MCF 10A (cell line): ENCODE results near the gene MLH3. TPM values are rescaled to one million over a fixed set of nuclear protein-coding genes. Genes with fewer than 3 reads are reported as not detected.

Source experiments
- BruUV-seq: library from RNA; stranded (reverse); fragments of 400-500 nt; replicated peaks from 2 replicates; lab custom pipeline; 2021; lab: Mats Ljungman, UMichigan
- CTCF ChIA-PET: fragments of 300-600 bp; sonication (Branson Sonifier 250); formaldehyde crosslinking; extraction: SDS; loops from one replicate; lab custom pipeline; 2021; ENCODE audit warnings: antibody characterized with exemption, inconsistent platforms; lab: Yijun Ruan, JAX
- POLR2A ChIA-PET: fragments of 300-600, 350-650 bp; sonication (Branson Sonifier 250); formaldehyde crosslinking; extraction: SDS; loops from one replicate; lab custom pipeline; 2020; ENCODE audit warnings: antibody characterized with exemption, inconsistent platforms; lab: Yijun Ruan, JAX
- DNase-seq: peaks from one replicate; pipeline ENCODE4 v3.0.0-alpha.2; 2018; ENCODE audit not compliant: unreplicated experiment
- H3K27ac Mint-ChIP-seq: one replicate; pipeline ENCODE4 v1.8.0; 2022; ENCODE audit warnings: mild to moderate bottlenecking, low read depth, mixed read lengths; ENCODE audit not compliant: unreplicated experiment
- H3K27me3 Mint-ChIP-seq: one replicate; pipeline ENCODE4 v1.8.0; 2022; ENCODE audit warnings: mixed read lengths; ENCODE audit not compliant: insufficient read depth, unreplicated experiment
- H3K36me3 Mint-ChIP-seq: one replicate; pipeline ENCODE4 v1.8.0; 2022; ENCODE audit warnings: mild to moderate bottlenecking, moderate library complexity, mixed read lengths; ENCODE audit not compliant: insufficient read depth, unreplicated experiment
- H3K4me1 Mint-ChIP-seq: one replicate; pipeline ENCODE4 v1.8.0; 2022; ENCODE audit warnings: mixed read lengths; ENCODE audit not compliant: insufficient read depth, unreplicated experiment
- H3K4me3 Mint-ChIP-seq: one replicate; pipeline ENCODE4 v1.8.0; 2022; ENCODE audit warnings: mild to moderate bottlenecking, moderate library complexity, mixed read lengths; ENCODE audit not compliant: unreplicated experiment
- H3K9me3 Mint-ChIP-seq: one replicate; pipeline ENCODE4 v1.8.0; 2022; ENCODE audit warnings: mixed read lengths; ENCODE audit not compliant: unreplicated experiment
- intact Hi-C: fragments of 100-400 bp; cut with micrococcal nuclease; formaldehyde crosslinking; loops from 2 replicates; pipeline ENCODE4 v1.14.1; 2022
- total RNA-seq: library from RNA; stranded (reverse); gene quantifications from 2 replicates; pipeline ENCODE4 v1.2.3, GENCODE V29; 2022
- TF ChIP-seq, protein P1 (sequence below): fragments of 200-600 bp; IDR thresholded peaks from one replicate; pipeline ENCODE4 v1.8.0; 2022; ENCODE audit warnings: antibody characterized with exemption, mild to moderate bottlenecking; ENCODE audit not compliant: unreplicated experiment

MLH3 gene
- total RNA-seq, 1 experiment from 2014 or later: 28.2 TPM

DNA sequence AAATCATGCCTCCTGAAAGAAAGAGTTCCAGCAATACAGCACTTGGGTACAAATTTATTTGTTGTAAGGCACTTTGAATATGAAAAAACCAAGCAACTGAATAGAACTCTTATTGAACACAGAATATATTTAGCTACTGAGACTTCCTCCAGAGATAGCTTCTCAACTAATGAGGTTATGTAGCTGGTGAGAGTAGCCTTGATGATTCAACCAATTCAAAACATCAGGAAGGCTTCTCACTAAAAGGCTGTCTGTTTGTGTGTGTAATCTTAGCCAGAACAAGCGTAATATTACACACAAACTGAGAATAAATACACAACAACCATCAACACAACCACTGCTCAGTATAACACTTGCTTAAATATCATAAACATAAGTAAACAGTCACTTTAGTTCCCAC is 28.2 kb downstream of the MLH3 start:
- DNase-seq: no peak
- TF ChIP-seq, protein P1, sequence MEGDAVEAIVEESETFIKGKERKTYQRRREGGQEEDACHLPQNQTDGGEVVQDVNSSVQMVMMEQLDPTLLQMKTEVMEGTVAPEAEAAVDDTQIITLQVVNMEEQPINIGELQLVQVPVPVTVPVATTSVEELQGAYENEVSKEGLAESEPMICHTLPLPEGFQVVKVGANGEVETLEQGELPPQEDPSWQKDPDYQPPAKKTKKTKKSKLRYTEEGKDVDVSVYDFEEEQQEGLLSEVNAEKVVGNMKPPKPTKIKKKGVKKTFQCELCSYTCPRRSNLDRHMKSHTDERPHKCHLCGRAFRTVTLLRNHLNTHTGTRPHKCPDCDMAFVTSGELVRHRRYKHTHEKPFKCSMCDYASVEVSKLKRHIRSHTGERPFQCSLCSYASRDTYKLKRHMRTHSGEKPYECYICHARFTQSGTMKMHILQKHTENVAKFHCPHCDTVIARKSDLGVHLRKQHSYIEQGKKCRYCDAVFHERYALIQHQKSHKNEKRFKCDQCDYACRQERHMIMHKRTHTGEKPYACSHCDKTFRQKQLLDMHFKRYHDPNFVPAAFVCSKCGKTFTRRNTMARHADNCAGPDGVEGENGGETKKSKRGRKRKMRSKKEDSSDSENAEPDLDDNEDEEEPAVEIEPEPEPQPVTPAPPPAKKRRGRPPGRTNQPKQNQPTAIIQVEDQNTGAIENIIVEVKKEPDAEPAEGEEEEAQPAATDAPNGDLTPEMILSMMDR: no peak
- Mint-ChIP-seq H3K4me3 (no peak overlapping the region), H3K27ac (no peak overlapping the region), H3K36me3 (peaks cover 40% of the 10 kb centered on the region), H3K9me3 (no peaks in the 10 kb centered on the region), H3K4me1 (no peaks in the 10 kb centered on the region), H3K27me3 (no peaks in the 10 kb centered on the region)
- CTCF ChIA-PET: interaction anchor here (0.6 to 1.5 kb wide), 4 partner anchors 65 to 272 kb away, joined by 3 to 6 read pairs (median 4); no protein-coding TSS in a partner anchor
- POLR2A ChIA-PET: interaction anchor here (0.7 to 1.6 kb wide), 4 partner anchors 11 to 55 kb away, joined by 3 to 5 read pairs (median 3); no protein-coding TSS in a partner anchor
- no TSS peak for BruUV-seq
- intact Hi-C loops: no loop called here

DNA sequence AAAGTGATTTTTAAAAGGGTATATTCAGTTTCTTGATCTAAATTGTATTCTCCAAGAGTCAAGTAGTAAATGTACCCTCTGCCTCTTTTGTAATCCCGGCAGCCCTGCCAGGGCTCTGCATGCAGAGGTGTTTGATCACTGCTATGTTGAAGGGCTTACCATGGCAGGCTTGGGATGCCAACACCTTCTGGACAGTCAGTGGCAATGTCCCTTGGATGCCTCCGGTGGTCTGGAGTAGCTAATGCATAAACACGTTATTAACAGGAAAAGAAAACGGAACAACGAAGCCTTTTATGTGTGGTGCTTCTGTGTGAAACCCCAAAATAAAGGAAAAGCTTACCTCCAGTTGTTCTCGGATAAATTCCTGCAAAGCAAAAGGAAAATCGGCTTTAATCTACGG is 28.6 kb downstream of the MLH3 start:
- peak; percentile 36 for DNase-seq
- ChIA-PET CTCF (interaction anchor here (0.6 to 1.4 kb wide), 3 partner anchors 10 to 273 kb away, joined by 3 to 4 read pairs (median 3); no protein-coding TSS in a partner anchor), POLR2A (interaction anchor here (0.7 to 1.6 kb wide), 4 partner anchors 11 to 56 kb away, joined by 3 to 5 read pairs (median 3); no protein-coding TSS in a partner anchor)
- no TSS peak for BruUV-seq
- TF ChIP-seq, protein P1: peak; percentile 28
- Mint-ChIP-seq H3K4me1 (no peaks in the 10 kb centered on the region), H3K27ac (no peak overlapping the region), H3K9me3 (no peaks in the 10 kb centered on the region), H3K36me3 (peaks cover 41% of the 10 kb centered on the region), H3K4me3 (no peak overlapping the region), H3K27me3 (no peaks in the 10 kb centered on the region)
- intact Hi-C loops: no loop called here

DNA sequence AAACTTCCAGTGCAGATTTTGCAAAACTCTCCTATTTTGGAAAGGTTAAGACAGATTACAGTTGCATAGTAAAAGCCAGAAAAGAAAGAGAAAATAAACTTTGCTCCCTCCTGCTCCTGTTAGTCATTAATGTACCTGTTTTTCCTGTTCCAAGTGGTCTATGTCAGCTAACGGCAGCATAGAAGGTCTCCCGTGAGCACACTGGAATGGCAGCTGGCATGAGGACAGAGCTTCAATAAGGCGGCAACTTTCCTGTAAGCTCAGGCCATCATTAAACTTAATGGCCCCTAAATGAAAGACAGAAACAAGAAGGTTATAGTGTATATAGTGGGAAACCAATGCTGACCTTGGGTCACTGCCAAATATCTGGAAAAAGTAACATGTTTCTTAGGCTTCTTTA is 32.6 kb downstream of the MLH3 start:
- intact Hi-C loops: no loop called here

DNA sequence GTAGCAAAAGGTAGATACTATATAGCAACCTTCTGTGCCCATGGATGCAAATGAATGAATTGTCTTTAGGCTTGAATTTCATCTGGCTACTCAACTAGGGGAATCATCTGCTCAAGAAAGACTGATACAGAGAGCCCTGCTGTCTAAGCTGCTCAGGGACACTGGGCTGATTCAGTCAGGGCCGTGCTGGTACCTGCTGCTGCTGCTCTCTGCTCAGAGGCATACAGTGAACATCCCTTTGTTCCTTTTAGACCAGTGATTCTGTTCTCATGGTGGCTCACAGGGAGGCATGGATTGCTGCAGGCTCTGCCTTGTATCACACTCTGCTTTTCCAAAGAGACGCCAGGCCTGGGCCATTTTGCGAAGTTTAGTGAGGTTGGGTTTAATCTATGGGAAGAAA is 34.5 kb downstream of the MLH3 start:
- BruUV-seq: no TSS peak
- Mint-ChIP-seq H3K9me3 (no peaks in the 10 kb centered on the region), H3K27me3 (no peaks in the 10 kb centered on the region), H3K4me3 (no peak overlapping the region), H3K27ac (no peak overlapping the region), H3K36me3 (peaks cover 77% of the 10 kb centered on the region), H3K4me1 (no peaks in the 10 kb centered on the region)
- TF ChIP-seq, protein P1: no peak
- POLR2A ChIA-PET: interaction anchor here (0.9 to 1.3 kb wide), 2 partner anchors 13 to 15 kb away, joined by 4 to 5 read pairs; partner anchors contain the start of gene EIF2B2
- CTCF ChIA-PET: no interaction called here
- DNase-seq: no peak
- intact Hi-C loops: no loop called here

More for the DNA sequence above, 32.6 kb downstream of the MLH3 start:
- ChIA-PET POLR2A (no interaction called here), CTCF (interaction anchor here (0.6 kb wide), 3 partner anchors 70 to 129 kb away, joined by 3 read pairs; no protein-coding TSS in a partner anchor)
- Mint-ChIP-seq H3K36me3 (peaks cover 68% of the 10 kb centered on the region), H3K4me1 (no peaks in the 10 kb centered on the region), H3K27ac (no peak overlapping the region), H3K4me3 (no peak overlapping the region), H3K27me3 (no peaks in the 10 kb centered on the region), H3K9me3 (no peaks in the 10 kb centered on the region)
- no peak for DNase-seq
- no TSS peak for BruUV-seq
- TF ChIP-seq, protein P1: no peak
